Left renal pelvis (tissue), 4 donors: ENCODE results near the gene ATG4B. TPM values are rescaled to one million over a fixed set of nuclear protein-coding genes. Genes with fewer than 3 reads are reported as not detected.

Source experiments
- polyA plus RNA-seq, 4 donors: library from polyadenylated mRNA; unstranded; fragments of 120-200 nt; gene quantifications; one replicate each; pipeline ENCODE4 v1.2.1, GENCODE V29; 2013; ENCODE audit not compliant: insufficient read length in 4 of 4

ATG4B gene
- polyA plus RNA-seq, 4 donors: 57.6 to 102 (median 80.7) TPM

Other genes starting within 250 kb of the ATG4B start
- gene STK25, start 129.1 kb upstream of the ATG4B start, polyA plus RNA-seq: 100 to 1,000 TPM; 143 to 234 (median 186) TPM
- 10 to 100 TPM; 20.0 to 26.6 (median 23.1) TPM for gene BOK, start 78.9 kb upstream of the ATG4B start, polyA plus RNA-seq
- gene THAP4, start 535 bp upstream of the ATG4B start, polyA plus RNA-seq: 10 to 100 TPM; 34.9 to 68.7 (median 50.6) TPM
- 10 to 100 TPM; 31.9 to 53.3 (median 37.0) TPM for gene DTYMK, start 49.1 kb downstream of the ATG4B start, polyA plus RNA-seq
- 10 to 100 TPM; 28.9 to 55.8 (median 38.9) TPM for gene ING5, start 64.3 kb downstream of the ATG4B start, polyA plus RNA-seq
- gene D2HGDH, start 96.9 kb downstream of the ATG4B start, polyA plus RNA-seq: 10 to 100 TPM; 18.5 to 54.0 (median 33.1) TPM
- gene GAL3ST2, start 139.1 kb downstream of the ATG4B start, polyA plus RNA-seq: under 1 TPM; 0.16 to 0.87 (median 0.28) TPM
- 1 to 10 TPM in 2 of 4 donors, under 1 TPM in 2; 0.63 to 2.4 (median 0.93) TPM for gene NEU4, start 171.5 kb downstream of the ATG4B start, polyA plus RNA-seq
- gene PDCD1, start 221.2 kb downstream of the ATG4B start, polyA plus RNA-seq: under 1 TPM in 2 of 4 donors, not detected in 2; 0.08 TPM
- gene RTP5, start 232.0 kb downstream of the ATG4B start, polyA plus RNA-seq: not detected